ENCODE data around the gene SPPL3. TPM values are rescaled to one million over a fixed set of nuclear protein-coding genes. Genes with fewer than 3 reads are reported as not detected.

Gene SPPL3
- total and polyA plus RNA-seq, 8 donors = 7.0 to 25.7 (median 13.8) TPM

GRCh38 chr12:120932058-120932457, 27.9 kb upstream of the SPPL3 start:
- WGBS, 2 donors = 77 to 84% methylated on average over 7 of the region's 7 CpGs
- Histone ChIP-seq H3K4me1 (no peaks in the 10 kb centered on the region), H3K27ac (no peak overlapping the region), H3K36me3 (no peaks in the 10 kb centered on the region), H3K27me3 (no peaks in the 10 kb centered on the region), H3K4me3 (no peak overlapping the region), H3K9me3 (no peaks in the 10 kb centered on the region)
- FAIRE-seq = no peak
- DNase-seq = no peak
- no peak for ATAC-seq
- TF ChIP-seq CTCF (IDR thresholded peaks at IDR 0.05) = no peak
- intact Hi-C loops (cut with DNase I) = no loop called here

DNA sequence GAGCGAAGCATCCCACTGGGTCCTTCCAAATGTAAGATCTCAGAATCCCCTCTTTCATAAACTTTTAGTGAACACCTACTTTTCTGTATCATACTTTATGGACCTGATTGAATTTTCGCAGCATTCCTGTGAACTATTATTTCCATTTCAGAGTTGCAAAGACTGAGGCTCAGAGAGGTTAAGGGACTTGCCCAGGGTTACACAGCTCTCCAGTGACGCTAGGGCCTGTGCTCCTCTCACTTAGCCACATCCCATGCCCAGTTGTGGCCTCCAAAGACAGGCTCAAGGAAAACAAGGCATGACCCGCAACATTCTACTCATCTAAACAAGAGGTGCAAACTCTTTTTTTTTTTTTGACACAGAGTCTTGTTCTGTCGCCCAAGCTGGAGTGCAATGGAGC, 25.9 kb upstream of the SPPL3 start:
- DNase-seq (no peak), ATAC-seq (no peak), FAIRE-seq (no peak)
- 95 to 99% methylated on average over 5 of the region's 5 CpGs for WGBS, 2 donors
- Histone ChIP-seq H3K9me3 (no peaks in the 10 kb centered on the region), H3K27ac (no peak overlapping the region), H3K4me1 (no peaks in the 10 kb centered on the region), H3K4me3 (no peak overlapping the region), H3K27me3 (no peaks in the 10 kb centered on the region), H3K36me3 (no peaks in the 10 kb centered on the region)
- no peak for TF ChIP-seq CTCF (IDR thresholded peaks at IDR 0.05)
- intact Hi-C loops (cut with DNase I) = no loop called here

DNA sequence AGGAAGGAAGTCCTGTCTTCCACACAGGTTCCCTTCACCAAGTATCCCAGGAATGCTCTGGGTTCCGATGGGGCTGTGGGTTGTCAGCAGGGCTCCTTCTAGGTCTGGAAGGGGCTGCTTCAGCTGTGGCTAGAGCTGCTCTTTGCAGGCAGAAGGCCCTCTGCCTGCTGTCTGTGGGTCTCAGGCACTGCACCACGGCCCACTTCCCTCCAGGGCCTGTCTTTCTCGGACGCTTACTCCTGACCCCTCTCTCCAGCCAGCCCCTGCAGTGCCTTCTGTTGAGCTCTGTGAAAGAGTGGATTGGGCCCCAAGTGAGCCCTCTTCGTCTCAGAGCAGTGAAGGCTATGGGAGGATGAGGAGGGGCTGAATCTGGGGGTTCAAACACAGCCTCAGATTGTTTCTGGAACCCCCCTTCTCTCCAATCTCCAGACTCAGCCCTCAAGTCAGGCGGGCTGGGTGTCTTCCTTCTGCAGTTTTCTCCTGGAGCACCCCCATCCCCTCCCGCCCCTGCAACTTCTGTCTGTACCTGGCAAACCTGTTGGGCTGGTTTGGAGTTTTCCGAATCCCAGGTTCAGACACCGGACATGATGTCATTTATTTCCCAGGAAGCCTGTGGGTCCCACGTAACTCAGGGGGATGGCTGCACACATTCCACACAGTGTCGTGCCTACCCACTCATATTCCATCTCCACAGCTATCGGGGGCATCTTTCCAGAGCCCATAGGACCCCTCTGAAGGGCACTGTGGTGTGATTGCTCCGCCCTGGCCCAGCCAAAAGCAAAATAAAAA, 24.9 kb upstream of the SPPL3 start:
- no peak overlapping the region for H3K4me3 ChIP-seq
- FAIRE-seq = no peak

GRCh38 chr12:120925740-120926563, 21.8 kb upstream of the SPPL3 start:
- no peak for TF ChIP-seq CTCF (IDR thresholded peaks at IDR 0.05)
- intact Hi-C loops (cut with DNase I) = no loop called here
- H3K36me3 ChIP-seq = no peaks in the 10 kb centered on the region
- no peak for FAIRE-seq
- no peak for DNase-seq
- H3K27ac ChIP-seq = no peak overlapping the region
- no peaks in the 10 kb centered on the region for H3K27me3 ChIP-seq
- no peaks in the 10 kb centered on the region for H3K9me3 ChIP-seq
- no peak overlapping the region for H3K4me3 ChIP-seq
- no peaks in the 10 kb centered on the region for H3K4me1 ChIP-seq
- WGBS, 2 donors = 84% methylated on average over 15 of the region's 15 CpGs
- peak in 1 of 4 donors; percentile 35 for ATAC-seq

More for the DNA sequence above, 24.9 kb upstream of the SPPL3 start:
- TF ChIP-seq CTCF (IDR thresholded peaks at IDR 0.05) = no peak
- Histone ChIP-seq H3K36me3 (no peaks in the 10 kb centered on the region), H3K4me1 (no peaks in the 10 kb centered on the region), H3K27ac (peak overlapping the region in 2 of 4 donors; percentile 5 to 36), H3K9me3 (no peaks in the 10 kb centered on the region), H3K27me3 (no peaks in the 10 kb centered on the region)
- peak; percentile 79 to 91 (median 87) for ATAC-seq
- WGBS, 2 donors = 41 to 42% methylated on average over 13 of the region's 13 CpGs
- DNase-seq = peak in 4 of 6 donors; percentile 57 to 69 (median 62)
- intact Hi-C loops (cut with DNase I) = no loop called here

Data from pancreas (tissue), 10 donors.